ENCODE results near the gene ALDOC.

The ALDOC gene

DNA sequence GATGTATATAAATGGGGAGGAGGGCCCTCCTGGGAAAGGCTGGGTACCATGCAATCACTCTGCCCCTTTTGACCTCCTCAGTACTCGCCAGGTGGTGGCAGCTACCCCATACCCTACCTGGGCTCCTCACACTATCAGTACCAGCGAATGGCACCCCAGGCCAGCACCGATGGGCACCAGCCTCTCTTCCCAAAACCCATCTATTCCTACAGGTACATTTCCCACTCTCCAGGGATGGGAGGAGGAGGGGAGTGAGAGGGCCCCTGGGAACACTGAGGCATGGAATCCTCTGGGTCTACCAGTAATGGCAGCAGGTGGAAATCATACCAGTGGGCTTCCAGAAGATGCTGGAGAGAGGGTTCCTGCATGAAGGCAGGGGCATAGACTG lies 47.7 kb downstream of the ALDOC start:
- TF ChIP-seq, protein P1, sequence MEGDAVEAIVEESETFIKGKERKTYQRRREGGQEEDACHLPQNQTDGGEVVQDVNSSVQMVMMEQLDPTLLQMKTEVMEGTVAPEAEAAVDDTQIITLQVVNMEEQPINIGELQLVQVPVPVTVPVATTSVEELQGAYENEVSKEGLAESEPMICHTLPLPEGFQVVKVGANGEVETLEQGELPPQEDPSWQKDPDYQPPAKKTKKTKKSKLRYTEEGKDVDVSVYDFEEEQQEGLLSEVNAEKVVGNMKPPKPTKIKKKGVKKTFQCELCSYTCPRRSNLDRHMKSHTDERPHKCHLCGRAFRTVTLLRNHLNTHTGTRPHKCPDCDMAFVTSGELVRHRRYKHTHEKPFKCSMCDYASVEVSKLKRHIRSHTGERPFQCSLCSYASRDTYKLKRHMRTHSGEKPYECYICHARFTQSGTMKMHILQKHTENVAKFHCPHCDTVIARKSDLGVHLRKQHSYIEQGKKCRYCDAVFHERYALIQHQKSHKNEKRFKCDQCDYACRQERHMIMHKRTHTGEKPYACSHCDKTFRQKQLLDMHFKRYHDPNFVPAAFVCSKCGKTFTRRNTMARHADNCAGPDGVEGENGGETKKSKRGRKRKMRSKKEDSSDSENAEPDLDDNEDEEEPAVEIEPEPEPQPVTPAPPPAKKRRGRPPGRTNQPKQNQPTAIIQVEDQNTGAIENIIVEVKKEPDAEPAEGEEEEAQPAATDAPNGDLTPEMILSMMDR (IDR thresholded peaks at IDR 0.05; ENCODE audit: low read depth, low read length): no peak
- H3K9me3 ChIP-seq (ENCODE audit: severe bottlenecking): no peaks in the 10 kb centered on the region
- H3K36me3 ChIP-seq: no peaks in the 10 kb centered on the region
- no peaks in the 10 kb centered on the region for H3K27me3 ChIP-seq (ENCODE audit: insufficient read depth, low read depth, severe bottlenecking)
- DNase-seq: no peak
- 0 out of 2 replicates have a peak overlapping the region, but pooled peaks have one; percentile 28 for H3K27ac ChIP-seq
- H3K4me3 ChIP-seq (ENCODE audit: low read depth, low read length): no peak overlapping the region

DNA sequence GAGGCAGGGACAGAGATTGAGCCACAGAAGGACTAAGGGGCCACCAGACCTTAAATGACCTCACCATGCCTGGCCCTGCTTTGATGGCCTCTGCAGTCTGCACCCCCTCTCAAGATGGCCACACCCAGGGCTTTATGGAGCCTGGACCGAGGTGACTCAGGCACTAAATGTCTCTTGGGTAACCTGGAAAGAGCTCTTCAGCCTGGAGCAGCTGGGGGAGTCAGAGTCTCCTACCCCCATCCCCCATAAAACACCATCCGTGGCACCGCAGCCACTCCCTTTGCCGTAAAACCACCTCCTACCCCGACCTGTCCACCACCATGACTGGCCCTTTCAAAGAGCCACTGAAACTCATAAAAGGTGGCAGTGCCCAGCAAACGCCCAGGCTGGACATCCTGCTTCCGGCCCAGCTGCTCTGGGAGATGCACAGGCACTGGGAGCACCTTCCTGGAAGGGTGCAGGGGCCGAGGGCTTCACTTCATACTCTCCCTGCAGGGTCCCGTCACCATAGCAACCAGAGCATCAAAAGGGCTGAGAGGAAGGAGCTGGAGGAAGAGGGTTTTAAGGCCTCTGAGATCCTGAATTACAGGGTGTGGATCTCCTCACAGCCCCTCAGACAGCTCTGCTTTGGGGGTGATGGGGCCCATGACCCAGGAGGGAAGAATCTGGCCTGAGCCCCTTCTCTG lies 48.2 kb downstream of the ALDOC start:
- H3K4me3 ChIP-seq (ENCODE audit: low read depth, low read length): no peak overlapping the region

DNA sequence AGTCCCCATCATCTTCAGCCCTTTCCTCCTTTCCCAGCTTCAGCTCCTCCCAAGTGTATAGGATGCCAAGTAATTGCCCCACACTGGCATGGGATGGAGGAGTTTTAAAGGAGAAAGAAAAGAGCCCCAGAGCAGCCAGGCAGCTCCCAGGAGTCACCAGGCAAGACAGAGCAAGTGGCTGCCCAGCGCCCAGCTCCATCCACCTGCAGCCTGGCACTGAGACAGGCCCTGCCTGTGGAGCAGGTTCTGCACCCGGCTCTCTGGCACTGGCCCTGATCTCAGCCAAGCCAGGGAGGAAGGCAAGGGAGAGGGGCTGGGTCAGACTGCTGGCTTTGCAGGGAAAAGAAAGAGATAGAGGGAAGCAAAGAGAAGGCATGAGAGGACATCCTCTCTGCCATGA lies 48.8 kb downstream of the ALDOC start:
- H3K27ac ChIP-seq: no peak overlapping the region

More for the DNA sequence above, 48.2 kb downstream of the ALDOC start:
- Histone ChIP-seq H3K36me3 (no peaks in the 10 kb centered on the region), H3K9me3 (ENCODE audit: severe bottlenecking) (no peaks in the 10 kb centered on the region), H3K27ac (no peak overlapping the region), H3K27me3 (ENCODE audit: insufficient read depth, low read depth, severe bottlenecking) (no peaks in the 10 kb centered on the region)
- TF ChIP-seq, protein P1 (IDR thresholded peaks at IDR 0.05; ENCODE audit: low read depth, low read length): no peak
- DNase-seq: no peak

DNA sequence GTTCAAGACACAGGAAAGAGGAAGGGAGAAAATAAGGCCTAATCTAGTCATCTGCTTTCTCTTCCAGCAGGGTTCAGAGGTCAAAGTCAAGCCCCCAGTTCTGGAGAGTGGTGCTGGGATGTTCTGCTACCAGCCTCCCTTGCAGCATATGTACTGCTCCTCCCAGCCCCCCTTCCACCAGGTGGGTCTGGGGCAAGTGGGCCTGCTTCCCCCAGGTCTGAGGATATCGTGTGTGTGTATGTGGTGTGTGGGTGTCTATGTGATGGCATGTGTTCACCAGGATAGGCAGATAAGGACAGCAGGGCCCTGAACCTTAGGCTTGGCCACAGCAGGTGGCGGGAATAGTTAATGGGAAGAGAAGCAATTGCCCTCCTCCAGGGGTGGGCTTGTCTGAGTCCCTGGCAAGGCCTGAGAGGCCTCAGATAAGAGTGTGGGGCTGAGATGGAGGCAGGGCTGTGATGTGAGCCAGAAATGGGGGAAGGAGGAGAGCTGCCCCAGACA lies 49.5 kb downstream of the ALDOC start:
- Histone ChIP-seq H3K27me3 (ENCODE audit: insufficient read depth, low read depth, severe bottlenecking) (no peaks in the 10 kb centered on the region), H3K9me3 (ENCODE audit: severe bottlenecking) (no peaks in the 10 kb centered on the region), H3K4me3 (ENCODE audit: low read depth, low read length) (no peak overlapping the region), H3K27ac (no peak overlapping the region), H3K36me3 (no peaks in the 10 kb centered on the region)
- no peak for DNase-seq
- TF ChIP-seq, protein P1 (IDR thresholded peaks at IDR 0.05; ENCODE audit: low read depth, low read length): no peak

More for the DNA sequence above, 48.8 kb downstream of the ALDOC start:
- H3K36me3 ChIP-seq: no peaks in the 10 kb centered on the region
- no peaks in the 10 kb centered on the region for H3K9me3 ChIP-seq (ENCODE audit: severe bottlenecking)
- no peak for DNase-seq
- TF ChIP-seq, protein P1 (IDR thresholded peaks at IDR 0.05; ENCODE audit: low read depth, low read length): no peak
- no peaks in the 10 kb centered on the region for H3K27me3 ChIP-seq (ENCODE audit: insufficient read depth, low read depth, severe bottlenecking)
- H3K4me3 ChIP-seq (ENCODE audit: low read depth, low read length): no peak overlapping the region

DNA sequence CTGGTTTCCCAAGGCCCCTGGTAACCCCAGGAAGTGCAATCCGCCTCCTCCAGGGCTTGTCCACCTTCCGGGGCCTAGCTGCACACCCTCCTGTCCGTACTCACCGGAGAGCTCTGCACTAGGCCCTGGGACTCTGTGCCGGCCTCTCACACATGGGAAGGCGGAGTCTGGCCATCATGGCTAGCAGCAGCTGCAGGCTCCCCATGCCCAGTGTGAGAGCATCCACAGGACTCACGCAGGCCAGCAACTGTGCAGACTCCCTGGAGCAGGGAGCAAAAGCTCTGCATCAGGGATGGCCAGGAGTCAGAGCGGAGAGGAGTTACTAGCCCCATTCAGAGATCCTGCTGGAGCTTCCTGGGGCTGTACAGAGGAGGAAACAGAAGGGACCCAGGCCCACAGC lies 50.3 kb downstream of the ALDOC start:
- Histone ChIP-seq H3K27me3 (ENCODE audit: insufficient read depth, low read depth, severe bottlenecking) (no peaks in the 10 kb centered on the region), H3K27ac (no peak overlapping the region), H3K36me3 (no peaks in the 10 kb centered on the region), H3K4me3 (ENCODE audit: low read depth, low read length) (no peak overlapping the region), H3K9me3 (ENCODE audit: severe bottlenecking) (no peaks in the 10 kb centered on the region)
- peak; percentile 33 for DNase-seq
- TF ChIP-seq, protein P1 (IDR thresholded peaks at IDR 0.05; ENCODE audit: low read depth, low read length): no peak

Measured in WERI-Rb-1 (cell line).